H9 (cell line): ENCODE data around the gene CTRB2. TPM values are rescaled to one million over a fixed set of nuclear protein-coding genes. Genes with fewer than 3 reads are reported as not detected.

Experiments used
- DNase-seq: peaks from one replicate; pipeline ENCODE4 v3.0.0-alpha.2; 2017
- H2AFZ ChIP-seq: one replicate; pipeline ENCODE4 v1.6.1; 2013; ENCODE audit warnings: mild to moderate bottlenecking, low read length, control low read depth, moderate library complexity
- H2AK5ac ChIP-seq: 2 replicates; pipeline ENCODE4 v1.6.1; 2013; ENCODE audit warnings: low read length, control low read depth, mixed read lengths; ENCODE audit not compliant: insufficient read length
- H2BK120ac ChIP-seq: one replicate; pipeline ENCODE4 v1.6.1; 2013; ENCODE audit warnings: low read depth, mild to moderate bottlenecking, low read length, control low read depth, inconsistent platforms; ENCODE audit not compliant: poor library complexity, severe bottlenecking
- H2BK12ac ChIP-seq: 2 replicates; pipeline ENCODE4 v1.6.1; 2013; ENCODE audit warnings: low read length, control low read depth, mixed read lengths, low read depth; ENCODE audit not compliant: insufficient read length
- H2BK15ac ChIP-seq: 2 replicates; pipeline ENCODE4 v1.6.1; 2013; ENCODE audit warnings: low read depth, low read length, control low read depth
- H2BK20ac ChIP-seq: one replicate; pipeline ENCODE4 v1.6.1; 2013; ENCODE audit warnings: low read depth, mild to moderate bottlenecking, low read length, control low read depth, inconsistent platforms; ENCODE audit not compliant: poor library complexity, severe bottlenecking
- H2BK5ac ChIP-seq: 2 replicates; pipeline ENCODE4 v1.6.1; 2013; ENCODE audit warnings: low read length, control low read depth, mixed read lengths; ENCODE audit not compliant: insufficient read length
- H3K14ac ChIP-seq: 2 replicates; pipeline ENCODE4 v1.6.1; 2013; ENCODE audit warnings: low read length, control low read depth; ENCODE audit not compliant: insufficient read depth
- H3K18ac ChIP-seq: 2 replicates; pipeline ENCODE4 v1.6.1; 2013; ENCODE audit warnings: low read depth, mild to moderate bottlenecking, mixed read lengths, low read length, control low read depth; ENCODE audit not compliant: insufficient read length
- H3K23ac ChIP-seq: 2 replicates; pipeline ENCODE4 v1.6.1; 2013; ENCODE audit warnings: low read length, control low read depth, mixed read lengths, low read depth; ENCODE audit not compliant: insufficient read length
- H3K23me2 ChIP-seq: 2 replicates; pipeline ENCODE4 v1.6.1; 2013; ENCODE audit warnings: low read depth, mild to moderate bottlenecking, mixed read lengths, low read length, control low read depth; ENCODE audit not compliant: insufficient read length, poor library complexity, severe bottlenecking
- H3K27ac ChIP-seq: 2 replicates; pipeline ENCODE4 v1.5.1; 2013; ENCODE audit warnings: low read length, control low read depth, mixed read lengths, low read depth; ENCODE audit not compliant: insufficient read length
- H3K27me3 ChIP-seq: 2 replicates; pipeline ENCODE4 v1.6.1; 2013; ENCODE audit warnings: low read length, control low read depth, inconsistent platforms; ENCODE audit not compliant: insufficient read depth
- H3K4ac ChIP-seq: 2 replicates; pipeline ENCODE4 v1.6.1; 2013; ENCODE audit warnings: low read depth, mild to moderate bottlenecking, control low read depth, inconsistent platforms, low read length, moderate library complexity
- H3K4me1 ChIP-seq: 2 replicates; pipeline ENCODE4 v1.6.1; 2013; ENCODE audit warnings: low read length, control low read depth, inconsistent platforms; ENCODE audit not compliant: insufficient read depth
- H3K4me2 ChIP-seq: 2 replicates; pipeline ENCODE4 v1.6.1; 2013; ENCODE audit warnings: low read length, control low read depth, mixed read lengths; ENCODE audit not compliant: insufficient read length, insufficient read depth
- H3K56ac ChIP-seq: 2 replicates; pipeline ENCODE4 v1.6.1; 2013; ENCODE audit warnings: low read depth, mild to moderate bottlenecking, mixed read lengths, low read length, control low read depth; ENCODE audit not compliant: insufficient read length
- H3K79me1 ChIP-seq: 2 replicates; pipeline ENCODE4 v1.6.1; 2013; ENCODE audit warnings: low read depth, mild to moderate bottlenecking, moderate library complexity, low read length, control low read depth, inconsistent platforms; ENCODE audit not compliant: insufficient read depth, poor library complexity, severe bottlenecking
- H3K79me2 ChIP-seq: 2 replicates; pipeline ENCODE4 v1.6.1; 2013; ENCODE audit warnings: low read length, control low read depth, inconsistent platforms; ENCODE audit not compliant: insufficient read depth
- H3K9ac ChIP-seq: 2 replicates; pipeline ENCODE4 v1.6.1; 2013; ENCODE audit warnings: low read length, control low read depth, mixed read lengths; ENCODE audit not compliant: insufficient read length; ENCODE audit errors: extremely low read depth
- H3K9me3 ChIP-seq: one replicate; pipeline ENCODE4 v1.6.1; 2013; ENCODE audit warnings: low read depth, low read length, inconsistent platforms; ENCODE audit not compliant: control insufficient read depth
- H3T11ph ChIP-seq: one replicate; pipeline ENCODE4 v1.6.1; 2013; ENCODE audit warnings: mild to moderate bottlenecking, low read length, control low read depth, inconsistent platforms
- H4K20me1 ChIP-seq: one replicate; pipeline ENCODE4 v1.6.1; 2013; ENCODE audit not compliant: control insufficient read depth, insufficient read length, insufficient read depth
- H4K5ac ChIP-seq: 2 replicates; pipeline ENCODE4 v1.6.1; 2013; ENCODE audit warnings: low read depth, mild to moderate bottlenecking, mixed read lengths, low read length, control low read depth; ENCODE audit not compliant: insufficient read length
- H4K8ac ChIP-seq: replicated peaks from 2 replicates; pipeline ENCODE4 v1.6.1; 2013; ENCODE audit warnings: low read length, control low read depth, mixed read lengths, low read depth; ENCODE audit not compliant: insufficient read length
- H4K91ac ChIP-seq: 2 replicates; pipeline ENCODE4 v1.6.1; 2013; ENCODE audit warnings: low read depth, mild to moderate bottlenecking, moderate library complexity, mixed read lengths, low read length, control low read depth; ENCODE audit not compliant: insufficient read length
- H3K27ac Mint-ChIP-seq, 3 experiments: 2 replicates in 2 of 3; 3 replicates in 1 of 3; pipeline ENCODE4 v1.8.0; 2020 to 2021; ENCODE audit warnings: mixed read lengths in 3 of 3, mild to moderate bottlenecking in 1 of 3, moderate library complexity in 1 of 3
- H3K27me3 Mint-ChIP-seq: 2 replicates; pipeline ENCODE4 v1.8.0; 2021; ENCODE audit warnings: low read depth, mild to moderate bottlenecking, moderate library complexity, mixed read lengths
- H3K36me3 Mint-ChIP-seq, 3 experiments: 2 replicates in 2 of 3; 3 replicates in 1 of 3; pipeline ENCODE4 v1.8.0; 2020 to 2021; ENCODE audit warnings: low read depth in 3 of 3, mixed read lengths in 3 of 3; ENCODE audit not compliant: insufficient read depth in 1 of 3
- H3K4me1 Mint-ChIP-seq, 2 experiments: 2 replicates each; pipeline ENCODE4 v1.8.0; 2020; ENCODE audit warnings: mixed read lengths in 2 of 2
- H3K4me3 Mint-ChIP-seq, 2 experiments: 2 replicates in 1 of 2; 3 replicates in 1 of 2; pipeline ENCODE4 v1.8.0; 2020 to 2021; ENCODE audit warnings: mild to moderate bottlenecking in 2 of 2, mixed read lengths in 2 of 2, moderate library complexity in 1 of 2
- H3K9me3 Mint-ChIP-seq, 2 experiments: 2 replicates in 1 of 2; 3 replicates in 1 of 2; pipeline ENCODE4 v1.8.0; 2020; ENCODE audit warnings: mild to moderate bottlenecking in 2 of 2, mixed read lengths in 2 of 2, moderate library complexity in 1 of 2
- whole genome bisulfite sequencing: extraction: QIAGEN DNeasy Blood & Tissue Kit; methylation state at CpG from one replicate; pipeline ENCODE4 v1.1.7; 2013; ENCODE audit warnings: missing lambda C conversion rate, low lambda C conversion rate, mixed read lengths; ENCODE audit not compliant: insufficient read length; ENCODE audit errors: extremely low coverage; 5-methylcytosine and 5-hydroxymethylcytosine counted together
- total RNA-seq: library from RNA; stranded (reverse); gene quantifications from 2 replicates; pipeline ENCODE4 v1.2.1, GENCODE V29; 2021
- TF ChIP-seq, protein P1 (sequence below): fragments of 200-600 bp; sonication (generic); conservative IDR thresholded peaks from 3 replicates; pipeline ENCODE4 v1.8.0; 2021; ENCODE audit warnings: antibody characterized with exemption, mild to moderate bottlenecking

Gene CTRB2
- total RNA-seq, 1 experiment from 2014 or later: not detected

DNA sequence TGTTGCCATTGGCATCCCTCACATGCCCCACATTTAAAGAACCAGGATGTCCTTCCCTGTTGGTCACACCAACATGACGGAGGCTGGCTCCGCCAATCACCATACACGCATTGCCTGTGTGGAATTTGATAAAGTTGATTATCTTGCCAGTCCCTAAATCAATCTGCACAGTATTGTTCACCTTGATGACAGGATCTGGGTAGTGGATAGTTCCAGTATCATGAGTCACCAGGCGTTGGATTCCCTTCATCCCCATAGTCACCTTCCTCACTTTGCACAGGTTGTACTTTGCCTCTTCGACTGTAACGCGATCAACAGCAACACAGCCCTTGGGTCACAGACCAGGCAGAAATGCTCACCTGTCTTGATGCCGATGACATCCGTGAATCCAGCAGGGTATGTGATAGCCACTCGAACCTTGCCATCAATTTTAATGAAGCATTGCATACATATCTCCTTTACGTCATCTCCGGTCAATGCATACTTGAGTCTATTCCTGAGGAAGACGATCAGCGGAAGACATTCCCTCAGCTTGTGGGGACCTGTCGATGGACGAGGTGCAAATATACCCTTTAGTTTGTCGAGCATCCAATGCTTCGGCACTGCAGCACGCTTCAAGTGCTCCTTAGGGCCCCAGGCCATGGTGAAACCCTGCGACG, 14.2 kb downstream of the CTRB2 start:
- Histone ChIP-seq H3K9me3 (no peaks in the 10 kb centered on the region), H4K5ac (no peak overlapping the region), H3K4me2 (no peak overlapping the region), H3K4ac (no peak overlapping the region), H3K4me1 (no peaks in the 10 kb centered on the region), H2BK120ac (no peak overlapping the region), H3K23me2 (no peaks in the 10 kb centered on the region), H3K56ac (no peak overlapping the region), H2BK12ac (no peak overlapping the region), H2AK5ac (no peak overlapping the region), H4K20me1 (no peaks in the 10 kb centered on the region), H2AFZ (no peak overlapping the region), H2BK15ac (no peak overlapping the region), H2BK20ac (no peak overlapping the region), H3K9ac (no peak overlapping the region), H3K27ac (no peak overlapping the region), H4K8ac (no peak overlapping the region), H3T11ph (no peak overlapping the region), H3K27me3 (no peaks in the 10 kb centered on the region), H2BK5ac (no peak overlapping the region), H3K18ac (no peak overlapping the region), H3K79me1 (no peaks in the 10 kb centered on the region), H3K14ac (no peak overlapping the region), H4K91ac (no peak overlapping the region), H3K79me2 (no peaks in the 10 kb centered on the region), H3K23ac (no peak overlapping the region)
- Mint-ChIP-seq H3K36me3 (0 out of 7 replicates have a peak, but pooled peaks cover 0 to 4% (median 0%) of the 10 kb centered on the region in 3 experiments), H3K9me3 (peaks cover 0 to 1% of the 10 kb centered on the region in 2 experiments; a peak in 2 of 5 replicates), H3K27ac (no peak overlapping the region), H3K4me3 (no peak overlapping the region), H3K27me3 (peaks cover under 1% of the 10 kb centered on the region; the same call in 1 of the 2 replicates), H3K4me1 (peaks cover 0 to 4% of the 10 kb centered on the region in 2 experiments; a peak in 2 of 4 replicates)
- DNase-seq: no peak
- no CpG with 5 or more reads among the region's 21 CpGs for WGBS
- TF ChIP-seq, protein P1, sequence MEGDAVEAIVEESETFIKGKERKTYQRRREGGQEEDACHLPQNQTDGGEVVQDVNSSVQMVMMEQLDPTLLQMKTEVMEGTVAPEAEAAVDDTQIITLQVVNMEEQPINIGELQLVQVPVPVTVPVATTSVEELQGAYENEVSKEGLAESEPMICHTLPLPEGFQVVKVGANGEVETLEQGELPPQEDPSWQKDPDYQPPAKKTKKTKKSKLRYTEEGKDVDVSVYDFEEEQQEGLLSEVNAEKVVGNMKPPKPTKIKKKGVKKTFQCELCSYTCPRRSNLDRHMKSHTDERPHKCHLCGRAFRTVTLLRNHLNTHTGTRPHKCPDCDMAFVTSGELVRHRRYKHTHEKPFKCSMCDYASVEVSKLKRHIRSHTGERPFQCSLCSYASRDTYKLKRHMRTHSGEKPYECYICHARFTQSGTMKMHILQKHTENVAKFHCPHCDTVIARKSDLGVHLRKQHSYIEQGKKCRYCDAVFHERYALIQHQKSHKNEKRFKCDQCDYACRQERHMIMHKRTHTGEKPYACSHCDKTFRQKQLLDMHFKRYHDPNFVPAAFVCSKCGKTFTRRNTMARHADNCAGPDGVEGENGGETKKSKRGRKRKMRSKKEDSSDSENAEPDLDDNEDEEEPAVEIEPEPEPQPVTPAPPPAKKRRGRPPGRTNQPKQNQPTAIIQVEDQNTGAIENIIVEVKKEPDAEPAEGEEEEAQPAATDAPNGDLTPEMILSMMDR: no peak
